NCI-H2107 treated with DMSO at 0.1 percent for 48 hours (cell line): ENCODE results near the gene MYBPH.
A peak's percentile ranks its signal among the peaks of the same experiment; 100 is the strongest.

Source experiments
- DNase-seq: peaks from one replicate; lab custom pipeline; 2025; ENCODE audit not compliant: unreplicated experiment; lab: John Stamatoyannopoulos, UW

The MYBPH gene

GRCh38 chr1:203179667-203180005, 4.0 kb upstream of the MYBPH start:
- DNase-seq = no peak

- DNase-seq = no peak
Observed at GRCh38 chr1:203178821-203179666, 3.4 kb upstream of the MYBPH start.

DNA sequence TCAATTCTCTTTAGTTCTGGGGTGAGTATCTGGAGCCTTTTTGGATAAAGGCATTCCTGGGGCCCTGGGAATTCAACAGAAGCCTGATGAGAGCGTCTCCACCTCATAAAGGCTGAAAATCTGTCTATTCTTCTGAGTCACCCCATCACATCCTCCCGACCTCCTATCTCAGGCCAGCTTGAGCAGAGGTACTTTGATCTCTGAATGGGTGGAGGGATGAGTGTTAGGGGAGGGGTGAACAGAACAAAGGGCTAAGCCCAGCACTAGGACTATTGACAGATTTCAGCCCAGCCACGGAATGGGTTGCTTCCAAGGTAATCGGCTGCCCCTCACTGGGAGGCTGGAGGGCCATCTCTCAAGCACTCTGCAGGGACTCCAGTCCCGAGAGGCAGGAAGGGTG, 2.5 kb upstream of the MYBPH start:
- DNase-seq = no peak

GRCh38 chr1:203177470-203178039, 1.9 kb upstream of the MYBPH start:
- no peak for DNase-seq

GRCh38 chr1:203177036-203177405, 1.4 kb upstream of the MYBPH start:
- DNase-seq = no peak

GRCh38 chr1:203176273-203177035, 828 bp upstream of the MYBPH start:
- no peak for DNase-seq

GRCh38 chr1:203175827-203176241, 208 bp upstream of the MYBPH start:
- DNase-seq = no peak

DNA sequence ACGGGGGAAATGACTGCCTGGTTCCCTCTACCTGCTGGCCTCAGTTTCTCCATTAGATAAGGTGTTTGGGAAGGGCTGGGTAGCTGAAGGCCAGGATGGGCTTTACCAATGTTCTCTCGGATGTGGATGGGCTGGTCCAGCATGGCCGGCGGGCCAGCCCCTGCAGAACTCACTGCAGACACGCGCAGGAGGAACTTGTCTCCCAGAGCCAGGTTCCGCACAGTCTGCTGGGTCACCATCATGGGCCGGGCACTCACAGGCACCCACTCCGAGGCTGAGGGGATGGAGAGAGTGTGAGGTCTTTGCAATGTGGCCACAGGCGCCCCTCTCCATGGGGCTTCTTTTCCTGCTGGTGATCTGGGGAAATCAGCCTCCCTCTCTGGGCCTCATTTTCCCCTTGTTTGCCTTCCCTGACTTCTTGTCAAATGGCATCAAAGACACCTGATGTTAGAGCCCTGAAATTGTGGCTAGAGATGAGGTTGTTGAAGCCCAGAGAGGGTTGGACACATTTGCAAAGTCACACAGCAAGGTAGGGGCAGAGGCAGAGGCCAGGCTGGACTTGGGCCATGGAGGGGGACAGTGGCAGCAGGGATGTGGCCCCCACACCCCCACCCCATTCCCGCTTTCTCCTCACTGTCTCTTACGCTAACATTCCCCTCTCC, 1.2 kb downstream of the MYBPH start:
- no peak for DNase-seq

DNA sequence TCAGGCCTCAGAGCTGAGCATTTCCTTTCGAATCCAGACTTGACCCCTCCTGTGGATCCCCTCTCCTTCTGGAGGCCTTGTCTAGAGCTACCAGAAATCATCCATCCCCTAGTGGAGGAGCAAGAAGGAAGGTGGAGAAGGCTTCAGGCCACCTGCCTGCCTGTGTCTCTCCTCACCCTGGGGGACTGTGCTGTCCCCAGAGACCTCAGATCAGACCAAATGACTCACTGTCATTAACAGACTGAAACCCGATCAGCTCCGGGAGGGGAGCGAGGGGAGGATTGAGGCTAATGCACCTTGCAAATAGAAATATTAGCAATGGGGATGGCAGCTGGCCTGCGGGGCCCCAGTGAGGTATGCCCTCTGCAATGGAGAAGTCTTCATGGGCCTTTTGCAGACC, 2.1 kb downstream of the MYBPH start:
- DNase-seq = peak; percentile 97

DNA sequence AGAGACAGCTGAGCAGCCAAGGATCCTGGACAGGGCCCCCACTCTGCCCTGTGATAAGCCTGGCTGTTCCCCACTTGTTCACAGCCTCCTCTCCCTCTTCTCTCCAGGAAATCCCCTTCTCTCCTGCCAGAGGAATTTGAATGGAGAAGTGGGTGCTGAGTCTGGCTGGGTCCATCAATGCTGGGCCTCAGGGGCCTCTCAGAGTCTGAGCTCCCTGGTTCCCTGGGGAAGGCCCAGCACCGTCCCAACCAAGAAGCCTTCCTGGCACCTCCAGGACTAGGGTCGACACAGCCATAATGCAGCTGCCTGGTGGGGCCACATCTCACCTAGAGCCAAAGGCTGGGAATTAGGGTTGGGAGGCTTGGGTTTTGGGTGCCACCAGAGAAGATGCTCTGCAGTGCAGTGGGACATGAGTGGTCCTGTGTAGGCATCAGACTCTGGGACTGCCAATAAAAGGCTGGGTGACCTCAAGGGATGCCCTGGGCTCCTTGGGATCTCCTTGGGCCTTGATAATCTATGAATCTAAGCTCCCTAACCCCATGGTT, 2.5 kb downstream of the MYBPH start:
- DNase-seq = no peak

DNA sequence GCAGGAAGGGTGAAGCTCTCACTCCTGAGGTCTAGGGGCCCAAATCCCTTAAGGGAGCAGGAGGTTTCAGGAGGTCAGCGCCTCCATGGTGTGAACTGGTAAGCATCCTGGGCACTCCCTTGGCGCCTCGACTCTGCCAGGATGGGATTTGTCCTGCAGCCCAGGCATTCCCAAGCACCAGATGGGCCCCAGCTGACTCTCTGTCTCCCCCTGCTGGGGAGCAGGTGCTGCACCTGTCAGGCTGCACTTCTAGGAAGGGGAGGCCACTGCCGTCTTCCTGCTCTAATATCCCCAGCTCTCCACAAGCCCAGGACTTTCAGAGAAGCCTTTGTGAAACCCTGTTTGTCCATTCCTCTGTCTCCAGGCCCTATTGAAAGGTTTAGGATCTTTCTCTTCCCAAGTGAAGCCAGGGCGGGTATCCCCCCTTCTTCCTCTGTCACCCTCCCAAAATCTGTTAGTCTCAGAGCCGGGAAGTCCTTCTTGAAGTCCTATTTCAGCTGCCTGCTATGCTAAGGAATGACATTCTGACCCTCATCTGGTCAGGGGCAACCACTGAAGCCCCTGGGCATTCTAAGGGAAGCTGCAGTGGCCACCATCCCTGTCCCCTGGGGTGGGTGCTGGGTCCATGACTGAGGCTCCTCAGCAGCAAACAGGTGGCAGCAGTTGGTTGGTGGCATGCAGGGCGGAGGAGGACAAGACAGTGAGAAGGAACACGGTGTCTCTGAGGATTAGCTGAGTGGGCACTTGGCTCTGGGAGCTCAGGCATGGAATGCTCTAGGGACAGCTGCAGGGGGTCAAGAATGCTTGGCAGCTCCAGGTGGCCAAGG, 3.2 kb downstream of the MYBPH start:
- peak; percentile 77 for DNase-seq

DNA sequence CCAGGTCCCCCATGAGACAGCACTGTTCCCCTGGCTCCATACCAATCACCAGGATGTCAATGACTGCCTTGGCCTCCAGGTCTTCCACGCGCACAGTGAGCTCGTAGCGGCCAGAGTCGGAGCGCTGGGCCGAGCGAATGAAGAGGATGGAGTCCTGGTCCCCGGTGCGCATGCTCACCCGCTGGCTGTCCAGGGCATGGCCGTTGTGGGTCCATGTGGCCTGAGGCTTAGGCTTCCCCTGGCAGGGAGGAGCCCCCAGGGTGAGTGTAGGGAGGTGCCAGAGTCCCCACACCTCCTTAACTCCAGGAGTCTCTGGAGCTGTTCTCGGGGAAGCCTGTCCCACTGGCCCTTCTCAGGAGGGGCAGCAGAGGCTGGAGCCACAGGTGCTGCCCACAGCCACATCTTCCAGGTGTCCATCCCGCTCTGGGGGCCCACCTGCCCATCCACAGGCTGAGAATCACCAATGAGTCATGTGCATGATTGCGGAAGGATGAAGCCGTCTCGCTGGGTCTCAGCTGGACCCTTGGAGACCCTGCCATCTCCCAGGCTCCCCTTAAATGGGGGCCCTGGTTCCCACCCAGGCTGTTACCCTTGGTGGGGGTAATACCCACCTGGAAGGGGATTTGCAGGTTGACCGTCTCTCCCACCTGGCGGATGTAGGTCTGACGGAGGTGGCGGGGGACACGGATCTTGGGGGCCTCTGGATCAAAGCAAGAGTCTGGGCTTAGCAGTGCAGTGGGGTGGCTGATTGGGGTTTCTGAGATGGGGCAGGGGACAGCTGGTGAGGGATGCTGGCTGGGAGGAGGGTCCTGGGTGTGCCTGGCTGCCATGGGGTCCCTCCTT, 4.1 kb downstream of the MYBPH start:
- no peak for DNase-seq

DNA sequence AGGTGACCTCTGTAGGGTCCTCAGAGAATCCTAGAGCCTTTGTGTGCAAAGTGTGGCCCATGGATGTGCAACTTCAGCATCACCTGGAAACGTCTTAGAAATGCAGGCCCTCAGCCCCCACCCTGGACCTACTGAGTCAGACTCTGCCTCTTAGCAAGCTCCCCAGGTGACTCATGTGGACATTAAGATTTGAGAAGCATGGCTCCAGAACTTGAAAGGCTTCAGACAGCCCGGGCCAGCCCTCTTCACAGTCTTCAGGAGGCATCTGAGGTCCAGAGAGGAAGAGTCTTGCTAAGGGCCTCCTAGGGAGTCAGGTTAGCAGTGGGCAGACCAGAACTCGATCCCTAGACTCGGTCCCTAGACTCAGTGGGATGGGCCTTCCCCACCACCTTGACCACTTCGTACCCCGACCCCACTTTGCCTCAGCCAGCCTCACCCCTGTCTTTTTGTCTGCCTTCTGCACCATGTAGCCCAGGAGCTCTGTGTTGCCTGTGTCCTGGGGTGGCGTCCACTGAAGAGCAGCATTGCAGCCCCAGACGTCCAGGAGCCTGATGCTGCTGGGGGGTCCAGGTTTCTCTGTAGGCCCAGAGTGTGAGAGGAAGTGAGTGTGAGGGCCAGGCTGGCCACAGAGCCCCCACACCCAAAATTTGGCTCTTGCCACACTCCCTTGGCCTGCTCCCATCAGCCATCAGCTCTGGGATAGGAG, 4.8 kb downstream of the MYBPH start:
- no peak for DNase-seq

DNA sequence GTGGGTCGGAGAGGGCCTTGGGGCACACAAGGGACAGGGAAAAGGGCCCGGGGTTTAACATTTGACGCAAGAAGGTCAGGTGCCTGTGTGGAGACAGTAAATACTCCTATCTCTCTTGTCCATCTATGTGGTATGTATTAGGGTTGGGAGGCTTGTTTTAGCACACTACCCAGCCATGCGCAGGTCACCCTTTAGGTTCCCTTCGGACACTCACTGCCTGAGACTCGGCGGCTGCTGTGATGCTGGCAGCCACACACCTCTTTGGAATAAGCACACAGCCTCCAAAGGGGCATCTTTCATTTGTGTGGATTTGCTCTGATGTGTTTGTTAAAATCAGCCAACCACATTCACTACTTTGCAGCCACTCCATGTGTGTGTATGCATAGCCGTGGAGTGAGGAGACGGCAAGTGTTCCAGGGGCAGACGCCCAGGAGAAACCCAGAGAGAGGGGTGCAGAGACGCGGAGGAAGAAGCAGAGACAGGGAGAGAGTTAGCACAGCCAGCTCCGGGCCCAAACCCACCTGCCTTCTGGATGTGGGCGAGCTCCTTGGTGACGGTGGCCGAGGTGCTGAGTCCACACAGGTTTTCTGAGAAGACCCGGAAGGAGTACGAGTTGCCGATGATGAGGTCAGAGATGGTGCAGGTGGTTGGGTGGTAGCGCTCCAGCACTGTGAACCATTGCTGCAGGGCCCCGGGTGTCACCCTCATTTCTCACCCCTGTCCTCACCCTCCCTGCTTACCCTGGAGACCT, 5.7 kb downstream of the MYBPH start:
- no peak for DNase-seq

DNA sequence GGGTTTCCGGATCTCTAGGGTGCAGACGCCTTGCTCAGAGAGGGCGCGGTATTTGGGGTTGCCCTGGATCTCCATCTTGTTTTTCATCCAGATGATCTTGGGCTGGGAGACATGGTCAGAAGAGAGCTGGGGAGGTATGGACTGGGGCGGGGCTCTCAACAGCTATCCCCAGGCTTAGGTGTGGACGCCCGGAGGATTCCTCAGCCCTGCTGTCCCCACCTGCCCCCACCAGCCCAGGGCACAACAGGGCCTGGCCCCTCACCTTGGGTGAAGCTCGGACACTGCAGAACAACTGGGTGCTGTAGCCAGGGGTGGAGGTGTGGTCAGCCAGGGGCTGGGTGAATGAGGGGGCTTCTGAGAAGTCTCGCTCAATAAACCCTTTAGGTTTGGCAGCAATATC, 6.6 kb downstream of the MYBPH start:
- no peak for DNase-seq

GRCh38 chr1:203168256-203168786, 7.3 kb downstream of the MYBPH start:
- DNase-seq = no peak

DNA sequence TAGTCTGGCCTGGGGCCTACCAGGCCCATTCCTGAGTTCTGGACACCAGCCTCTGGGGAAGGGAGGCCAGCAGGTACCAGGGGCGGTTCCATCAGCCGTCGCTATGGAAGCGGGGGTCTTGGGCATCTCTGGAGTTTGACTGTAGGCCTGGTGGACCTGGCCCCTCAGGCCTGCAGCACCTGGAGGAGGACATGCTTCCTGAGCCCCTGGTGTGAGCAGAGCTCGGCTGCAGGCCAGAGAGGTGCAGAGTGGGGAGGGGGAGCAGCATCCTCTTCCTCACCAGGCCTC, 7.8 kb downstream of the MYBPH start:
- DNase-seq = no peak
